GM21786 (cell line): Measurements from ENCODE around the gene ZSCAN32.
A peak's percentile ranks its signal among the peaks of the same experiment; 100 is the strongest.

Experiments
- ATAC-seq: cut with Tn5 transposase; IDR thresholded peaks from one replicate; pipeline ENCODE4 v1.9.1; 2021; ENCODE audit not compliant: unreplicated experiment

Gene ZSCAN32

GRCh38 chr16:3400779-3401688, at the start of gene ZSCAN32, which contains the start of gene ZNF174:
ZSCAN32 (minus strand) TSS chr16:3401004; CDS start chr16:3397557, 3,447 bp downstream.
ZNF174 (plus strand) TSS chr16:3401215; CDS start chr16:3402005, 790 bp downstream.
- ATAC-seq = peak; percentile 95

GRCh38 chr16:3444032-3444388, 43.2 kb upstream of the ZSCAN32 start:
- ATAC-seq = peak; percentile 15

GRCh38 chr16:3443108-3444031, 42.6 kb upstream of the ZSCAN32 start, which contains the start of the genes NAA60 and ZNF597:
NAA60 (plus strand) TSS chr16:3443680; CDS start chr16:3476228, 32,548 bp downstream.
ZNF597 (minus strand) TSS chr16:3443504; CDS start chr16:3443153, 351 bp downstream.
- peak; percentile 91 for ATAC-seq

- ATAC-seq = no peak
Measured at GRCh38 chr16:3439637-3440036, 38.8 kb upstream of the ZSCAN32 start.

GRCh38 chr16:3434373-3434772, 33.6 kb upstream of the ZSCAN32 start:
- no peak for ATAC-seq

GRCh38 chr16:3431779-3432219, 31.0 kb upstream of the ZSCAN32 start:
- ATAC-seq = no peak

GRCh38 chr16:3413730-3414379, 13.1 kb upstream of the ZSCAN32 start:
- ATAC-seq = no peak

- ATAC-seq = no peak
Measured at GRCh38 chr16:3408561-3409197, 7.9 kb upstream of the ZSCAN32 start.

GRCh38 chr16:3401719-3402397, 1.1 kb upstream of the ZSCAN32 start:
- no peak for ATAC-seq

- ATAC-seq = peak; percentile 30
Measured at GRCh38 chr16:3400446-3400778, 392 bp downstream of the ZSCAN32 start.

GRCh38 chr16:3389663-3390338, 11.0 kb downstream of the ZSCAN32 start:
- no peak for ATAC-seq

- ATAC-seq = no peak
Measured at GRCh38 chr16:3388325-3388724, 12.5 kb downstream of the ZSCAN32 start.

- no peak for ATAC-seq
Measured at GRCh38 chr16:3383045-3383448, 17.8 kb downstream of the ZSCAN32 start.

- ATAC-seq = no peak
Measured at GRCh38 chr16:3377917-3378316, 22.9 kb downstream of the ZSCAN32 start.

- no peak for ATAC-seq
Measured at GRCh38 chr16:3375680-3376079, 25.1 kb downstream of the ZSCAN32 start.

- ATAC-seq = no peak
Measured at GRCh38 chr16:3369073-3369472, 31.7 kb downstream of the ZSCAN32 start.

- peak; percentile 83 for ATAC-seq
Measured at GRCh38 chr16:3364774-3365427, 35.9 kb downstream of the ZSCAN32 start.

- ATAC-seq = no peak
Measured at GRCh38 chr16:3363793-3364192, 37.0 kb downstream of the ZSCAN32 start.

GRCh38 chr16:3362931-3363330, 37.9 kb downstream of the ZSCAN32 start:
- no peak for ATAC-seq
